ENCODE results near the gene EZH1.

DNA sequence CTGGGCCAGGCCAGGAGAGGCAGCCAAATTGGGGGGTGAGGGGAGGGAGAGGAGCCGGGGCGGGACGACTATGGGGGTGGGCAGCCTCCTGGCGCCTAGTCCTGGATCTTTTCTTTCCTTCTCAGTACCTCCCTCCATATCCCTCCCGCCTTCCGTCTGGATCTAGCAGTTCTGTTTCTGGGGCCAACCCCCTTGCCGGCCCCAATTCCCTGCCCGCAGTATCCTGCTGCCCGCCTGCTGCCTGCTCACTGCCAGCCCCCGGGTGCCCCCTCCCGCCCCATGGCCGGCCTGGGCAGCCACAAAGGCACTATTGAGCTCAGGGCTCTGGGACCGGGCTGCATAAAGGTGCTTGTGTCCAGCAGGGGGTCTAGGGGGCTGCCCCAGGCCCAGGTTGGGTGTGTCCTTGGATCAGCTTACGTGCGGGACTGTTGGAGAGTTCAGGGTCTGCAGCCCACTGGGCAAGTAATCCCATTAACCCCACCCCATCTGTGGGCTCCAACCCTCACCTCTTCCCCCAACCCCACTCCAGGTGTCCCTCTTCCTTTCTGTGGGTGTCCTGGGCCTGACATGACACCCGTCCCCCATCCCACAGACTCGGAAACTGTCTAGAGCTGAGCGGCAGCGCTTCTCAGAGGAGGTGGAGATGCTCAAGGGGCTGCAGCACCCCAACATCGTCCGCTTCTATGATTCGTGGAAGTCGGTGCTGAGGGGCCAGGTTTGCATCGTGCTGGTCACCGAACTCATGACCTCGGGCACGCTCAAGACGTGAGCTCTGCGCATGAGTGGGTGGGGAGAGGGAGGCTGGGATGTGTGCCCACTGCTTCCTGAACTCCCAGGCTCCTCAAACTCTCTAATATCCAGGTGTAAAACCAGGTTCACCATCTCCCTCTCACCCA is 37.6 kb upstream of the EZH1 start:
- TF ChIP-seq EP300 (IDR thresholded peaks at IDR 0.05) = no peak
- TF ChIP-seq, protein P1, sequence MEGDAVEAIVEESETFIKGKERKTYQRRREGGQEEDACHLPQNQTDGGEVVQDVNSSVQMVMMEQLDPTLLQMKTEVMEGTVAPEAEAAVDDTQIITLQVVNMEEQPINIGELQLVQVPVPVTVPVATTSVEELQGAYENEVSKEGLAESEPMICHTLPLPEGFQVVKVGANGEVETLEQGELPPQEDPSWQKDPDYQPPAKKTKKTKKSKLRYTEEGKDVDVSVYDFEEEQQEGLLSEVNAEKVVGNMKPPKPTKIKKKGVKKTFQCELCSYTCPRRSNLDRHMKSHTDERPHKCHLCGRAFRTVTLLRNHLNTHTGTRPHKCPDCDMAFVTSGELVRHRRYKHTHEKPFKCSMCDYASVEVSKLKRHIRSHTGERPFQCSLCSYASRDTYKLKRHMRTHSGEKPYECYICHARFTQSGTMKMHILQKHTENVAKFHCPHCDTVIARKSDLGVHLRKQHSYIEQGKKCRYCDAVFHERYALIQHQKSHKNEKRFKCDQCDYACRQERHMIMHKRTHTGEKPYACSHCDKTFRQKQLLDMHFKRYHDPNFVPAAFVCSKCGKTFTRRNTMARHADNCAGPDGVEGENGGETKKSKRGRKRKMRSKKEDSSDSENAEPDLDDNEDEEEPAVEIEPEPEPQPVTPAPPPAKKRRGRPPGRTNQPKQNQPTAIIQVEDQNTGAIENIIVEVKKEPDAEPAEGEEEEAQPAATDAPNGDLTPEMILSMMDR (IDR thresholded peaks at IDR 0.05) = no peak
